GM21576 (cell line): ENCODE results near the gene ATP9A.

Experiments
- ATAC-seq: cut with Tn5 transposase; IDR thresholded peaks from one replicate; pipeline ENCODE4 v1.9.1; 2021; ENCODE audit warnings: mild to moderate bottlenecking, moderate library complexity; ENCODE audit not compliant: unreplicated experiment

Gene ATP9A

GRCh38 chr20:51562332-51563173, 205.6 kb downstream of the ATP9A start:
- no peak for ATAC-seq

- no peak for ATAC-seq
These were observed 206.2 kb downstream of the ATP9A start for GRCh38 chr20:51562027-51562331.

- no peak for ATAC-seq
These were observed 207.5 kb downstream of the ATP9A start for GRCh38 chr20:51560550-51561307.

DNA sequence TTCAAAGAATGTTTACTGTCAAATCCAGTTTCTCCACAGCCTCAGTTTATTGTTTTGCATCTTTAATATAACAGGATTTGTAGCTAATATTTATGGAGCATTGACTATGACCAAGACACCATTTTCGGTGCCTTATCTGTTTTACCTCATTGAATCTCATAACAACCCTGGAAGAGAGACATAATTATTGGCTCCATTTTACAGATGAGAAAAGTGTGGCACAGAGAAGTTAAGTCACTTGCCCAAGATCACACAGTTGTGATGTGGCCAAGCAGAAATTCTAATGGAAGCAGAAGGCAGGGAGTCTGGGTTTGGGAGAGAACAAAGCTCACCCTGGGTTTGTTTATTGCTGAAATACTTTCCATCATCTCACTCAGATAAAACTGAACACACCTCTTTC, 208.1 kb downstream of the ATP9A start:
- ATAC-seq: no peak

GRCh38 chr20:51554538-51555165, 213.5 kb downstream of the ATP9A start:
- no peak for ATAC-seq

DNA sequence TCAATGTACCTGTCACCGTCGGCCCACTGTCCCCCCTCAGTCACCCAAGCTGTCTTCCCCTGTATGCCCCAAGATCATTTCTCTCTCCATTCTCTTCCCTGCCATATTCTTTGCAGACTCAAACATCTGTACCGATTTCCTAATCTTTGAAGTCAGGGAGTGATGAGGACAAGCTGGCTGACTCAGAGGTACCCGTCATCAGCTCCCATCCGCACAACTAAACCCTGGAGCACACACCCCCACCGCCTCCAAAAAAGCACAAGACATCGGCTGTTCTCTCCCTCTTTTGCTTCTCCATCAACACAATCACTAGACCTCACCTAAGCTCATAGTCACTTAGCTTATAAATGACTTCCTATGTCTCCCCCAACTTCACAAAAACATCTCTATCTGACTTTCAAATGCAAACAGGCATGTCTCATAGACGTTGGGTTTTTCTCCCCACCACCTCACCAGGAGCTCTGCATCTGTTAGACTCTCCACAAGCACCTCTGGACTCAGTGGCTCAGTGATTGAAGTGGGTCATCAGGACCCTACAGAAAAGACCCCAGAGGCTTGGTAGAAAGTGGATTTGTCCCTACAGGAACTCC, 214.2 kb downstream of the ATP9A start:
- no peak for ATAC-seq

- ATAC-seq: no peak
These were observed 217.0 kb downstream of the ATP9A start for GRCh38 chr20:51551186-51551585.

GRCh38 chr20:51549474-51549873, 218.7 kb downstream of the ATP9A start:
- no peak for ATAC-seq

DNA sequence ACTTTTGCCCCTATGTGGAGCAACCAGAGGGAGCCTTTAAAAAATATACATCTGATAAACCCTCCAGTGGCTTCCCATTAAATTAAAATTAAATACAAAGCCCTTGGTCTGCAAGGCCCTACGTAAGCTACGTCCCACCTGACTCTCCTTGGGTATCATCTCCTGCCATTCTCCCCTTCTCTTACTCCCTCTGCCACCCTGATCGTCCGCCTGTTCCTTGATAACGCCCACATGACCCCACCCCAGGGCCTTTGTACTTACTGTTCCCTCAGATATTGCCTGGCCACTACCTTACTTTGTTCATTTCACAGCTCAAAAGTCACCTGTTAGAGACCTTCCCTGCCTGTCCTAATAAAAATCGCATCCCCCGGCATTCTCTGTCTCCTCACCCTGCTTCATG, 220.2 kb downstream of the ATP9A start:
- ATAC-seq: no peak
